K562 (cell line): ENCODE measurements around the gene SGTB. TPM values are rescaled to one million over a fixed set of nuclear protein-coding genes. Genes with fewer than 3 reads are reported as not detected.
A peak's percentile ranks its signal among the peaks of the same experiment; 100 is the strongest.

Source experiments
- CREB5 ChIP-seq: fragments of 250-450 bp; sonication (Bioruptor Pico); IDR thresholded peaks from 2 replicates; pipeline ENCODE4 v1.5.0; 2020; ENCODE audit warnings: mild to moderate bottlenecking
- E2F3 ChIP-seq: fragments of 250-450 bp; sonication (Bioruptor Pico); IDR thresholded peaks from 2 replicates; pipeline ENCODE4 v1.4.0; 2020; ENCODE audit warnings: mild to moderate bottlenecking
- GTF2E2 ChIP-seq: fragments of 200-800 bp; sonication (Bioruptor generic); IDR thresholded peaks from 2 replicates; pipeline ENCODE4 v1.6.1; 2016; ENCODE audit warnings: missing genetic modification characterization, missing compliant biosample characterization
- HIVEP1 ChIP-seq: fragments of 250-450 bp; sonication (Bioruptor Pico); IDR thresholded peaks from 2 replicates; pipeline ENCODE4 v1.4.0; 2020; ENCODE audit warnings: mild to moderate bottlenecking
- MEF2A ChIP-seq: IDR thresholded peaks from 2 replicates; pipeline ENCODE4 v1.6.1; 2011; ENCODE audit warnings: low read depth, mild to moderate bottlenecking, low read length, moderate library complexity; ENCODE audit not compliant: control insufficient read depth
- PCBP1 ChIP-seq: fragments of 200-400 bp; formaldehyde crosslinking; IDR thresholded peaks from 2 replicates; pipeline ENCODE4 v1.6.1; 2018; ENCODE audit warnings: mild to moderate bottlenecking, low read depth, low read length; ENCODE audit not compliant: poor library complexity, severe bottlenecking
- PTTG1 ChIP-seq: fragments of 450-650 bp; IDR thresholded peaks from 2 replicates; pipeline ENCODE4 v1.6.1; 2016; ENCODE audit warnings: low read depth, mild to moderate bottlenecking, missing genetic modification characterization, missing compliant biosample characterization
- RB1 ChIP-seq: fragments of 450-650 bp; IDR thresholded peaks from 2 replicates; pipeline ENCODE4 v1.6.1; 2017; ENCODE audit warnings: low read depth, mild to moderate bottlenecking
- SMAD1 ChIP-seq: fragments of 150-350 bp; IDR thresholded peaks from 2 replicates; pipeline ENCODE4 v1.6.1; 2014; ENCODE audit warnings: low read length, low read depth; ENCODE audit not compliant: partially characterized antibody
- SP1 ChIP-seq: sonication (generic); formaldehyde crosslinking; IDR thresholded peaks from 2 replicates; pipeline ENCODE4 v1.8.1; 2022; ENCODE audit warnings: mild to moderate bottlenecking, missing genetic modification reagents
- TFAM ChIP-seq: fragments of 250-450 bp; sonication (Bioruptor Pico); conservative IDR thresholded peaks from 2 replicates; pipeline ENCODE4 v1.5.0; 2021; ENCODE audit warnings: mild to moderate bottlenecking, moderate library complexity
- polyA plus RNA-seq, 8 experiments: library from polyadenylated mRNA; depleted of rRNA in 4 of 8; stranded (reverse) in 5 of 8; unstranded in 3 of 8; fragments of >200 nt; fragmentation: Nextera tagmentation in 2 of 8; fragmentation: Illumina TruSeq in 1 of 8; extraction: Ambion mirVana in 2 of 8; extraction: Trizol in 1 of 8; gene quantifications; 2 replicates each; pipeline versions ENCODE4 v1.2.1 to v1.2.3, GENCODE V29; 2011 to 2014; ENCODE audit warnings: inconsistent platforms in 1 of 8, missing spikeins in 1 of 8
- total RNA-seq, 7 experiments: library from RNA; depleted of rRNA in 6 of 7; stranded (reverse); fragments of >200 nt in 6 of 7; fragmentation: Illumina TruSeq in 2 of 7; extraction: Trizol in 2 of 7; gene quantifications; 2 replicates each; pipeline versions ENCODE4 v1.2.1 to v1.2.3, GENCODE V29; 2011 to 2021; ENCODE audit warnings: low replicate concordance in 1 of 7
- TF ChIP-seq, protein P1 (sequence below), 2 experiments: fragments of 450-650 bp in 1 of 2; sonication (generic) in 1 of 2; formaldehyde crosslinking in 1 of 2; IDR thresholded peaks; 2 replicates each; pipeline versions ENCODE4 v1.7.1 to v1.9.0; 2016 to 2022; ENCODE audit warnings: inconsistent platforms in 1 of 2, mild to moderate bottlenecking in 1 of 2, missing genetic modification reagents in 1 of 2

The SGTB gene
- total and polyA plus RNA-seq, 9 of the 15 experiments (the other 6 are each of a cell fraction or from before 2014, with no cell fraction given), result 1.3 to 8.4 (median 4.8) TPM

DNA sequence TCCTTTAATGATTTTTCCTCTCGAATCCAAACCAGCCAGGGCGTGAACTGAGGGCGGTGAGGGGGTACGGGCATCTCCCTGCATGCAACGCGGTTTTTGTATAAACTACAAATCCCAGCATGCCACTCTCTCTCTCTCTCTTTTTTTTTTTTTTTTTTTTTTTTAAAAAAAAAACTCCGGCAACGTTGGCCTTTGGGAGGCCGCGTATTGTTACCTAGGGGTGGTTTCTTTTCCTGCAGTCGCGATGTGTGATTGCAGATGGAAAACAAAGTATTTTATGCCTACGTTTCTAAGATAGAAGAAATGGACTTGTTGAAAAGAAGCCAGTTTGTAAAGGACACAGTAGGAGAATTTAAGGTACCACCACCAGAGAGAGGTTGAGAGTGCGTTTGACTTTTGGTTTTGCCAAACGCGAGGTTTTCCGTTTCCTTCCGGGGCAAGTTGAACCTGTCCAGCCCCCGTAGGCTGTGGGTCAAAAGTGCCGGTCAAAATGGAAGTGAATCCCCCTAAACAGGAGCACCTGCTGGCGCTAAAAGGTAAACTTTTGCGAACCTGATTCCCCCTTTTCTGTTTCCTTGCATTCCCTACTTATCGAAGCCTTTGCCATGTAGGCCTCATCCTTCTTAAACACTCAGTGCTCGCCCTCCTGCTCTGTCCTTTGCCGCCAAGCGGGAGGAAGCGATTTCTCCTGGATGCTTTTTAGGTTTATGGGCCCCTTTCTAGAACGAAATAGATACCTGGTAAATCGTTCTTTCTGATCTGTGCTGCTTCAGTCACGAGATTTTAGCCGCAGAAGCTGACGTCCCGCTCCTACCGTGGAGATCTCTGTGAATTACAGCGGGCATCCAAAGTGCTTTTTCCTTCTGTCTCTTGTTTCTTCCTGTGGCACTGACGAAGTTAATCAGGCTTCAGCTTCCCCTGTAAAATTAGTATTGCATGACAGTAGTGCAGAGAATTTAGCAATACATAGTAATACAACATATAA, 97.0 kb downstream of the SGTB start, which contains the start of the genes SHLD3 and TRAPPC13 (continued):
- TF ChIP-seq, protein P1, sequence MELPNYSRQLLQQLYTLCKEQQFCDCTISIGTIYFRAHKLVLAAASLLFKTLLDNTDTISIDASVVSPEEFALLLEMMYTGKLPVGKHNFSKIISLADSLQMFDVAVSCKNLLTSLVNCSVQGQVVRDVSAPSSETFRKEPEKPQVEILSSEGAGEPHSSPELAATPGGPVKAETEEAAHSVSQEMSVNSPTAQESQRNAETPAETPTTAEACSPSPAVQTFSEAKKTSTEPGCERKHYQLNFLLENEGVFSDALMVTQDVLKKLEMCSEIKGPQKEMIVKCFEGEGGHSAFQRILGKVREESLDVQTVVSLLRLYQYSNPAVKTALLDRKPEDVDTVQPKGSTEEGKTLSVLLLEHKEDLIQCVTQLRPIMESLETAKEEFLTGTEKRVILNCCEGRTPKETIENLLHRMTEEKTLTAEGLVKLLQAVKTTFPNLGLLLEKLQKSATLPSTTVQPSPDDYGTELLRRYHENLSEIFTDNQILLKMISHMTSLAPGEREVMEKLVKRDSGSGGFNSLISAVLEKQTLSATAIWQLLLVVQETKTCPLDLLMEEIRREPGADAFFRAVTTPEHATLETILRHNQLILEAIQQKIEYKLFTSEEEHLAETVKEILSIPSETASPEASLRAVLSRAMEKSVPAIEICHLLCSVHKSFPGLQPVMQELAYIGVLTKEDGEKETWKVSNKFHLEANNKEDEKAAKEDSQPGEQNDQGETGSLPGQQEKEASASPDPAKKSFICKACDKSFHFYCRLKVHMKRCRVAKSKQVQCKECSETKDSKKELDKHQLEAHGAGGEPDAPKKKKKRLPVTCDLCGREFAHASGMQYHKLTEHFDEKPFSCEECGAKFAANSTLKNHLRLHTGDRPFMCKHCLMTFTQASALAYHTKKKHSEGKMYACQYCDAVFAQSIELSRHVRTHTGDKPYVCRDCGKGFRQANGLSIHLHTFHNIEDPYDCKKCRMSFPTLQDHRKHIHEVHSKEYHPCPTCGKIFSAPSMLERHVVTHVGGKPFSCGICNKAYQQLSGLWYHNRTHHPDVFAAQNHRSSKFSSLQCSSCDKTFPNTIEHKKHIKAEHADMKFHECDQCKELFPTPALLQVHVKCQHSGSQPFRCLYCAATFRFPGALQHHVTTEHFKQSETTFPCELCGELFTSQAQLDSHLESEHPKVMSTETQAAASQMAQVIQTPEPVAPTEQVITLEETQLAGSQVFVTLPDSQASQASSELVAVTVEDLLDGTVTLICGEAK (IDR thresholded peaks at IDR 0.05), result peak; percentile 91
- TF ChIP-seq, protein P1 (CRISPR knock-in tag; IDR thresholded peaks at IDR 0.05), result no peak
- TF ChIP-seq PTTG1 (tag) (no peak), SP1 (peak; percentile 33; the same call in 1 of the 2 replicates), CREB5 (CRISPR knock-in tag) (no peak), MEF2A (no peak), TFAM (CRISPR knock-in tag) (no peak), PCBP1 (no peak), SMAD1 (no peak), RB1 (peak; percentile 32; the same call in 1 of the 2 replicates), E2F3 (CRISPR knock-in tag) (peak; percentile 65; the same call in 1 of the 2 replicates), HIVEP1 (CRISPR knock-in tag) (0 out of 2 replicates have a peak, but pooled peaks have one; percentile 9), GTF2E2 (tag) (peak; percentile 75)
